Smooth muscle cell of the brain vasculature (primary cell): ENCODE measurements around the gene OR52A5.
A peak's percentile ranks its signal among the peaks of the same experiment; 100 is the strongest.
"Not testable (repeated sequence)": the region's sequence is repeated elsewhere in the genome, so short reads cannot be mapped to it uniquely, and the experiment has no call there.

Source experiments
- DNase-seq: peaks from one replicate; pipeline ENCODE4 v3.0.0-alpha.2; 2012; ENCODE audit warnings: low read depth, low spot score

Gene OR52A5

GRCh38 chr11:5137996-5138395 lies at the start of gene OR52A5:
Gene OR52A5 (minus strand): TSS chr11:5138356. CDS start chr11:5132642, 5,714 bp downstream.
- no peak for DNase-seq

GRCh38 chr11:5178046-5178837 lies 40.1 kb upstream of the OR52A5 start:
- no peak for DNase-seq

- no peak for DNase-seq
These were observed 36.8 kb upstream of the OR52A5 start for GRCh38 chr11:5174934-5175333.

GRCh38 chr11:5171856-5172255 lies 33.7 kb upstream of the OR52A5 start:
- DNase-seq = no peak

- DNase-seq = not testable (repeated sequence)
These were observed 27.7 kb upstream of the OR52A5 start for GRCh38 chr11:5165898-5166297.

GRCh38 chr11:5164807-5165206 lies 26.7 kb upstream of the OR52A5 start:
- not testable (repeated sequence) for DNase-seq

GRCh38 chr11:5161045-5161444 lies 22.9 kb upstream of the OR52A5 start:
- DNase-seq = not testable (repeated sequence)

- not testable (repeated sequence) for DNase-seq
These were observed 22.1 kb upstream of the OR52A5 start for GRCh38 chr11:5160217-5160616.

- DNase-seq = no peak
These were observed 21.6 kb upstream of the OR52A5 start for GRCh38 chr11:5159806-5160205.

GRCh38 chr11:5154657-5155056 lies 16.5 kb upstream of the OR52A5 start, which contains the start of gene OR52A1:
Gene OR52A1 (minus strand): TSS chr11:5154757. CDS start chr11:5152369, 2,388 bp downstream.
- no peak for DNase-seq

GRCh38 chr11:5153574-5154431 lies 15.6 kb upstream of the OR52A5 start:
- no peak for DNase-seq

- no peak for DNase-seq
These were observed 13.6 kb upstream of the OR52A5 start for GRCh38 chr11:5151713-5152153.

- DNase-seq = not testable (repeated sequence)
These were observed 6.0 kb upstream of the OR52A5 start for GRCh38 chr11:5144206-5144605.

GRCh38 chr11:5137014-5137413 lies 1.1 kb downstream of the OR52A5 start:
- DNase-seq = no peak

GRCh38 chr11:5136261-5136660 lies 1.9 kb downstream of the OR52A5 start:
- DNase-seq = no peak

- DNase-seq = no peak
These were observed 6.4 kb downstream of the OR52A5 start for GRCh38 chr11:5131584-5132335.

GRCh38 chr11:5129457-5129877 lies 8.7 kb downstream of the OR52A5 start:
- DNase-seq = no peak

- no peak for DNase-seq
These were observed 13.1 kb downstream of the OR52A5 start for GRCh38 chr11:5124891-5125620.

- DNase-seq = peak; percentile 53
These were observed 14.2 kb downstream of the OR52A5 start for GRCh38 chr11:5123802-5124521.

GRCh38 chr11:5118893-5119292 lies 19.3 kb downstream of the OR52A5 start:
- no peak for DNase-seq
